OCI-LY1 (cell line): Measurements from ENCODE around the gene SPATS2L.

Source experiments
- H2AFZ ChIP-seq: fragments of 200-600 bp; sonication (generic), shearing (Covaris generic); 2 replicates; pipeline ENCODE4 v1.6.0; 2014; ENCODE audit warnings: antibody characterized with exemption, mild to moderate bottlenecking, low read length
- H3F3A ChIP-seq: fragments of 200-600 bp; sonication (generic), shearing (Covaris generic); 2 replicates; pipeline ENCODE4 v1.6.0; 2014; ENCODE audit warnings: mild to moderate bottlenecking, antibody characterized with exemption, low read length, moderate library complexity; ENCODE audit not compliant: insufficient read depth
- H3K27ac ChIP-seq: fragments of 200-600 bp; sonication (generic); 2 replicates; pipeline ENCODE4 v1.5.1; 2014; ENCODE audit warnings: low read length, mixed run types, mild to moderate bottlenecking, low read depth; ENCODE audit not compliant: poor library complexity, severe bottlenecking
- H3K27me3 ChIP-seq: fragments of 200-600 bp; sonication (generic); 2 replicates; pipeline ENCODE4 v1.6.0; 2014; ENCODE audit warnings: antibody characterized with exemption, mild to moderate bottlenecking, low read length, moderate library complexity; ENCODE audit not compliant: insufficient read depth
- H3K36me3 ChIP-seq: fragments of 200-600 bp; sonication (generic); 2 replicates; pipeline ENCODE4 v1.6.1; 2014; ENCODE audit warnings: mild to moderate bottlenecking, antibody characterized with exemption, low read length, moderate library complexity, mixed read lengths; ENCODE audit not compliant: insufficient read depth
- H3K4me1 ChIP-seq: fragments of 200-600 bp; sonication (generic); 2 replicates; pipeline ENCODE4 v1.5.1; 2014; ENCODE audit warnings: mild to moderate bottlenecking, low read length, moderate library complexity; ENCODE audit not compliant: insufficient read depth, severe bottlenecking
- H3K4me2 ChIP-seq: fragments of 200-600 bp; sonication (generic), shearing (Covaris generic); 2 replicates; pipeline ENCODE4 v1.6.1; 2014; ENCODE audit warnings: low read length
- H3K4me3 ChIP-seq: fragments of 200-600 bp; sonication (generic); 2 replicates; pipeline ENCODE4 v1.5.1; 2014; ENCODE audit warnings: low read length, low read depth, mild to moderate bottlenecking, mixed read lengths; ENCODE audit not compliant: poor library complexity, severe bottlenecking
- H3K79me2 ChIP-seq: fragments of 200-600 bp; shearing (Covaris generic); 2 replicates; pipeline ENCODE4 v1.6.1; 2016; ENCODE audit warnings: mixed run types, low read length, mixed read lengths; ENCODE audit not compliant: insufficient read depth
- H3K9ac ChIP-seq: fragments of 200-600 bp; sonication (generic), shearing (Covaris generic); 2 replicates; pipeline ENCODE4 v1.6.1; 2014; ENCODE audit warnings: mild to moderate bottlenecking, low read length, mixed read lengths
- H3K9me2 ChIP-seq: fragments of 200-600 bp; sonication (generic), shearing (Covaris generic); 2 replicates; pipeline ENCODE4 v1.6.1; 2014; ENCODE audit warnings: low read depth, mild to moderate bottlenecking, low read length, mixed read lengths
- H3K9me3 ChIP-seq: fragments of 200-600 bp; shearing (Covaris generic); 2 replicates; pipeline ENCODE4 v1.6.1; 2014; ENCODE audit warnings: low read length, mixed read lengths
- H4K20me1 ChIP-seq: fragments of 200-600 bp; sonication (generic), shearing (Covaris generic); 2 replicates; pipeline ENCODE4 v1.6.0; 2016; ENCODE audit warnings: mild to moderate bottlenecking, low read length; ENCODE audit not compliant: insufficient read depth
- EZH2 ChIP-seq: fragments of 200-600 bp; sonication (generic), shearing (Covaris generic); IDR thresholded peaks from 2 replicates; pipeline ENCODE4 v1.8.0; 2017; ENCODE audit warnings: borderline replicate concordance, mixed run types, mild to moderate bottlenecking, antibody characterized with exemption, low read length, moderate library complexity, mixed read lengths
- TF ChIP-seq, protein P1 (sequence below): fragments of 200-600 bp; sonication (generic), shearing (Covaris generic); IDR thresholded peaks from 2 replicates; pipeline ENCODE4 v1.5.1; 2017; ENCODE audit warnings: mild to moderate bottlenecking, antibody characterized with exemption, low read length, moderate library complexity, mixed read lengths

The SPATS2L gene

GRCh38 chr2:200405599-200406298, 99.3 kb downstream of the SPATS2L start:
- Histone ChIP-seq H4K20me1 (no peaks in the 10 kb centered on the region), H3K36me3 (no peaks in the 10 kb centered on the region), H3K79me2 (no peaks in the 10 kb centered on the region), H2AFZ (no peak overlapping the region), H3K9me3 (no peaks in the 10 kb centered on the region), H3F3A (no peaks in the 10 kb centered on the region), H3K27ac (no peak overlapping the region), H3K4me3 (no peak overlapping the region), H3K27me3 (no peaks in the 10 kb centered on the region), H3K9ac (no peak overlapping the region), H3K9me2 (no peaks in the 10 kb centered on the region), H3K4me1 (no peaks in the 10 kb centered on the region), H3K4me2 (no peak overlapping the region)
- no peak for TF ChIP-seq EZH2
- TF ChIP-seq, protein P1, sequence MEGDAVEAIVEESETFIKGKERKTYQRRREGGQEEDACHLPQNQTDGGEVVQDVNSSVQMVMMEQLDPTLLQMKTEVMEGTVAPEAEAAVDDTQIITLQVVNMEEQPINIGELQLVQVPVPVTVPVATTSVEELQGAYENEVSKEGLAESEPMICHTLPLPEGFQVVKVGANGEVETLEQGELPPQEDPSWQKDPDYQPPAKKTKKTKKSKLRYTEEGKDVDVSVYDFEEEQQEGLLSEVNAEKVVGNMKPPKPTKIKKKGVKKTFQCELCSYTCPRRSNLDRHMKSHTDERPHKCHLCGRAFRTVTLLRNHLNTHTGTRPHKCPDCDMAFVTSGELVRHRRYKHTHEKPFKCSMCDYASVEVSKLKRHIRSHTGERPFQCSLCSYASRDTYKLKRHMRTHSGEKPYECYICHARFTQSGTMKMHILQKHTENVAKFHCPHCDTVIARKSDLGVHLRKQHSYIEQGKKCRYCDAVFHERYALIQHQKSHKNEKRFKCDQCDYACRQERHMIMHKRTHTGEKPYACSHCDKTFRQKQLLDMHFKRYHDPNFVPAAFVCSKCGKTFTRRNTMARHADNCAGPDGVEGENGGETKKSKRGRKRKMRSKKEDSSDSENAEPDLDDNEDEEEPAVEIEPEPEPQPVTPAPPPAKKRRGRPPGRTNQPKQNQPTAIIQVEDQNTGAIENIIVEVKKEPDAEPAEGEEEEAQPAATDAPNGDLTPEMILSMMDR, result no peak

DNA sequence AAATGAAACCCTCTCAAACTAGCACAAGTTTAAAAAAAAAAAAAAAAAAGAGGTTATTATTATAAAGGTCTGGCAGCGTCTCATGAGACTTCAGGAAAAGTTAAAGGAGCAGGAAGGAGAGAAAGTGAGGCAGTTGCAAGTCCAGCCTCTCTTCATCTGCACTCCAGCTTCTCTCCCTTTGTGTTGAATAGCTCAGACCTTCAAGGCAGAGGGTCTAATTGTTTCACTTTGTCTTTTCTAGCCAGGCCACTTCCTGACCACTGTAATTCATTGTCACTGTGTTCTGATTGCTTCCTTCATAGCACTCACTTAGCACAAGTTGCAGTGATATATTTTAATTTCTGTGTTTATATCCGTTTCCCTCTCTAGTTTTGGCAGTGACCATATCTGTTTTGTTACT, 99.9 kb downstream of the SPATS2L start:
- no peak overlapping the region for H3K4me2 ChIP-seq

DNA sequence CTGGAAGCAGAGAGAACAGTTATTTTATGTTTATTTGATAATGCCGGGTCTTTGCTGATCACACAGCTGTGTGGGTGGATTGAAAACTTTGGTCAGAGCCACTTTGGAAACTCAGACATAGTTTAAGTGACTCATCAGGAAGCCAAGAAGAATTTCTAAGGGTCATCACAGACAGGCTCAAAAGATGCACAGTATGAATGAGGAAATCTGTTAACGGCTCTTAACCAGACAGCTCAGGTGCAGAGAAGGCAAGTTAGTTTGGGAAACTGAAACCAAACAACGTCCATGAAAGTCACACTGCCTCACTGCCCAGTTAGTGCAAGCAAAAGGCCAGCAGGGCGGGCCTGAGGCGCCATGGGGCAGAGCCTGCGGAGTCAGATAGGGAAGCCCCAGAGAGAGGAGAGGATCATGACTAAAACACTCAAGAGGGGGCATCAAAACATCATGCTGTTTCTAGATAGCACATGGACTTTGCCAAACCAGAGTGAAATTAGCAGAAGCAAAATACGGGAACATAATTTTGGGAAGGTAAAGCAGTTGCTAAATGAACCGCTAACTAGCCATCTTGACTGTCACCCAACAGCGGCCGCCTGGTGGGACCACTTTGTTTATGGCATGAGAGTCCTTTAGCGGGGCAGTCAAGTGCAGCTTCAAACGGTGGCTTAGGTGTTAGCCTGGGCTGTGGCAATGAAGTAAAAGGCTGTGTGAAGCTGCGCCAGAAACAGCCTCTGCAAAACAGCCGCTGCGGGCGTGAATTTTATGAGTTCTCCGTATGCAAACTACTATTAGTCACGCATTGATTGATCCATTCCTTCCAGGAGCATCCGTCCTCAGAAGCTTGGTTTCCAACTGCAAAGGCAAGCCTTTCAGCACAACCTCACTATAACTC, 102.2 kb downstream of the SPATS2L start:
- Histone ChIP-seq H3K27me3 (no peaks in the 10 kb centered on the region), H3K4me1 (no peaks in the 10 kb centered on the region)

More for the DNA sequence above, 99.9 kb downstream of the SPATS2L start:
- Histone ChIP-seq H3K4me1 (no peaks in the 10 kb centered on the region), H3K9ac (no peak overlapping the region), H2AFZ (no peak overlapping the region), H3K27me3 (no peaks in the 10 kb centered on the region), H3K4me3 (no peak overlapping the region), H3K36me3 (no peaks in the 10 kb centered on the region), H3K79me2 (no peaks in the 10 kb centered on the region), H3K27ac (no peak overlapping the region), H3K9me3 (no peaks in the 10 kb centered on the region), H3F3A (no peaks in the 10 kb centered on the region), H4K20me1 (no peaks in the 10 kb centered on the region), H3K9me2 (no peaks in the 10 kb centered on the region)
- TF ChIP-seq, protein P1, result no peak
- no peak for TF ChIP-seq EZH2

More for the DNA sequence above, 102.2 kb downstream of the SPATS2L start:
- Histone ChIP-seq H3K36me3 (no peaks in the 10 kb centered on the region), H4K20me1 (no peaks in the 10 kb centered on the region), H3K4me3 (no peak overlapping the region), H3K4me2 (no peak overlapping the region), H3K27ac (no peak overlapping the region), H2AFZ (no peak overlapping the region), H3K9ac (no peak overlapping the region), H3K79me2 (no peaks in the 10 kb centered on the region), H3K9me2 (no peaks in the 10 kb centered on the region), H3F3A (no peaks in the 10 kb centered on the region), H3K9me3 (no peaks in the 10 kb centered on the region)
- TF ChIP-seq, protein P1, result no peak
- no peak for TF ChIP-seq EZH2
